Naive thymus-derived CD4-positive, alpha-beta T cell (primary cell): Measurements from ENCODE around the gene PPA1. TPM values are rescaled to one million over a fixed set of nuclear protein-coding genes. Genes with fewer than 3 reads are reported as not detected.

Source experiments
- ATAC-seq: fragments of 150-1000 bp; cut with Tn5 transposase; 2 replicates; pipeline ENCODE4 v1.10.0; 2021; ENCODE audit warnings: mild to moderate bottlenecking, moderate library complexity
- CTCF ChIA-PET: fragments of 350-600 bp; sonication (Branson Sonifier 250); formaldehyde crosslinking; loops from one replicate; lab custom pipeline; 2021; ENCODE audit warnings: antibody characterized with exemption; lab: Charles Lee
- POLR2A ChIA-PET: fragments of 350-600 bp; sonication (Branson Sonifier 250); formaldehyde crosslinking; loops from one replicate; lab custom pipeline; 2021; ENCODE audit warnings: antibody characterized with exemption, inconsistent platforms; lab: Charles Lee
- DNase-seq, 9 donors: peaks; one replicate each; pipeline versions ENCODE4 v3.0.0 to v3.0.0-alpha.2; 2020 to 2022; ENCODE audit warnings: mixed read lengths in 1 of 9
- H3K27ac ChIP-seq: one replicate; pipeline ENCODE4 v1.7.0; 2013; ENCODE audit warnings: mild to moderate bottlenecking, low read depth, low read length, moderate library complexity
- H3K27me3 ChIP-seq, 2 donors: one replicate each; pipeline ENCODE4 v1.7.0; 2013; ENCODE audit warnings: low read length in 2 of 2, mild to moderate bottlenecking in 2 of 2, moderate library complexity in 2 of 2; ENCODE audit not compliant: control insufficient read depth in 2 of 2, insufficient read depth in 2 of 2
- H3K36me3 ChIP-seq, 3 experiments: 1 replicate in 2 of 3; 2 replicates in 1 of 3; pipeline ENCODE4 v1.7.0; 2013; ENCODE audit warnings: low read length in 3 of 3, mild to moderate bottlenecking in 3 of 3, moderate library complexity in 1 of 3; ENCODE audit not compliant: insufficient read depth in 3 of 3, control insufficient read depth in 2 of 3
- H3K4me1 ChIP-seq, 2 donors: one replicate each; pipeline ENCODE4 v1.7.0; 2013; ENCODE audit warnings: low read length in 2 of 2, mild to moderate bottlenecking in 2 of 2, moderate library complexity in 1 of 2; ENCODE audit not compliant: control insufficient read depth in 2 of 2, insufficient read depth in 2 of 2
- H3K4me3 ChIP-seq: 2 replicates; pipeline ENCODE4 v1.7.0; 2013; ENCODE audit warnings: mild to moderate bottlenecking, low read length
- H3K9me3 ChIP-seq, 3 experiments: 1 replicate in 2 of 3; 2 replicates in 1 of 3; pipeline ENCODE4 v1.7.0; 2013; ENCODE audit warnings: low read length in 3 of 3; ENCODE audit not compliant: control insufficient read depth in 2 of 3
- H3K27ac Mint-ChIP-seq, 9 donors: one replicate each; pipeline ENCODE4 v1.8.0; 2020 to 2022; ENCODE audit warnings: mixed read lengths in 9 of 9, mild to moderate bottlenecking in 8 of 9, moderate library complexity in 5 of 9, inconsistent platforms in 2 of 9
- H3K27me3 Mint-ChIP-seq, 5 donors: one replicate each; pipeline ENCODE4 v1.8.0; 2021 to 2022; ENCODE audit warnings: mixed read lengths in 5 of 5, mild to moderate bottlenecking in 1 of 5
- H3K36me3 Mint-ChIP-seq, 5 donors: one replicate each; pipeline ENCODE4 v1.8.0; 2020 to 2022; ENCODE audit warnings: mixed read lengths in 5 of 5, mild to moderate bottlenecking in 3 of 5, inconsistent platforms in 1 of 5
- H3K4me1 Mint-ChIP-seq, 7 donors: one replicate each; pipeline ENCODE4 v1.8.0; 2020 to 2022; ENCODE audit warnings: mixed read lengths in 7 of 7, mild to moderate bottlenecking in 3 of 7, inconsistent platforms in 1 of 7
- H3K4me3 Mint-ChIP-seq, 10 donors: one replicate each; pipeline ENCODE4 v1.8.0; 2020 to 2022; ENCODE audit warnings: mild to moderate bottlenecking in 10 of 10, mixed read lengths in 10 of 10, moderate library complexity in 6 of 10, inconsistent platforms in 2 of 10
- H3K9me3 Mint-ChIP-seq, 11 donors: one replicate each; pipeline ENCODE4 v1.8.0; 2020 to 2022; ENCODE audit warnings: mixed read lengths in 11 of 11, mild to moderate bottlenecking in 4 of 11, inconsistent platforms in 1 of 11, moderate library complexity in 1 of 11
- intact Hi-C, 2 donors: fragments of 100-400 bp; cut with micrococcal nuclease; formaldehyde crosslinking; loops; one replicate each; pipeline ENCODE4 v1.15.1; 2023
- polyA plus RNA-seq, 2 donors: library from polyadenylated mRNA; unstranded; fragments of 300-500 nt; fragmentation: Illumina TruSeq; gene quantifications; one replicate each; pipeline ENCODE4 v1.2.3, GENCODE V29; 2021
- total RNA-seq, 6 experiments: library from RNA in 5 of 6; stranded (reverse) in 5 of 6; gene quantifications; 1 replicate in 5 of 6; 2 replicates in 1 of 6; pipeline ENCODE4 v1.2.3 and lab custom pipeline; 2021 to 2026

The PPA1 gene
- total and polyA plus RNA-seq, 7 experiments from 2014 or later, result 51.9 to 179 (median 69.9) TPM

DNA sequence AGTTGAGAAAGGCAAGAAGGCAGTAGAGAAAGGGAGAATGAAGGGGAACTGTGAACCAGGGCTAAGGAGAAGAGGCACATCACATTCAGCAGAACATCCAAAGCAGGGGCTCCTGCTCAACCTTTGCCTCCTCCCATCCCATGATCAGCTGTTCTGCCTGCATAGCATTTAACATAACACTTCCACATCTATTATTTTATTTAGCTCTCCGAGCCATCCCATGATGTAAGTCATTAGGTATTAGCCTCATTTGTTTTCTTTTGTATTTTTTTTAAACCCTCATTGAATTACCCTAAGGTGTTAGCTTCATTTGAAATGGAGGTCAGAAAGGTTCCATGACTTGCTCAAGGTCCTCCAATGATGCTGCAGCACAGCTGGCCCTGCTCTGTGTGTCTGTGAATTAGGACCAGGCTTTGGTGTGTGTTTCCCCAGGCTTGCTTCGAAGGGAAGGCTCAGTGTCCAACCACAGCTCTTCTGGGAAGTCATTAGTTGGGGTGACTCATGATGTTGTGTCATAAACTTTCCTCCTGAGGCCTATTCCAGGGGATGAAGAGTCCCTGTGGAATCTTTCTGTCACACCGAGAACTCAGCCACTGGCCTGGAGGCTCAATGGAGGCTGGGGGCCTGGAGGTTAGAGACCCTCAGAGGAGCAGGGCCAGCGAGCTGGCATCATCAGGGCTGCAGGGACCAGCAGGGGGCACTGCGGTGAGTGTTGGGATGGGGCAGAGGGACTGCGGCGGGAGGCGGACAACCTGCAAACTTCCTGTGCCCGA, 34.1 kb upstream of the PPA1 start:
- DNase-seq (no peak), ATAC-seq (peak; percentile 62)
- Mint-ChIP-seq H3K4me1 (peaks cover under 1 to 20% (median 1%) of the 10 kb centered on the region in 7 donors), H3K27ac (peak overlapping the region in 1 of 9 donors; percentile 39), H3K27me3 (peaks cover 0 to 11% (median 7%) of the 10 kb centered on the region in 5 donors), H3K36me3 (peaks cover 0 to 4% (median 0%) of the 10 kb centered on the region in 5 donors), H3K4me3 (no peak overlapping the region), H3K9me3 (peaks cover 0 to 3% (median 0%) of the 10 kb centered on the region in 11 donors)
- POLR2A ChIA-PET, result no interaction called here
- no peak overlapping the region for H3K27ac ChIP-seq
- H3K4me3 ChIP-seq, result no peak overlapping the region
- no peaks in the 10 kb centered on the region for H3K4me1 ChIP-seq
- intact Hi-C loops, result no loop called here
- CTCF ChIA-PET, result interaction anchor here (0.6 kb wide), 1 partner anchor 291 kb away, joined by 4 read pairs; no protein-coding TSS in a partner anchor
- H3K36me3 ChIP-seq, result no peaks in the 10 kb centered on the region
- no peaks in the 10 kb centered on the region for H3K27me3 ChIP-seq
- no peaks in the 10 kb centered on the region for H3K9me3 ChIP-seq

- Mint-ChIP-seq H3K27me3 (peaks cover 2 to 13% (median 10%) of the 10 kb centered on the region in 5 donors), H3K9me3 (peaks cover 0 to 5% (median 0%) of the 10 kb centered on the region in 11 donors), H3K27ac (no peak overlapping the region), H3K4me3 (no peak overlapping the region), H3K4me1 (peaks cover 0 to 16% (median 0%) of the 10 kb centered on the region in 7 donors), H3K36me3 (peaks cover 0 to 4% (median 0%) of the 10 kb centered on the region in 5 donors)
- intact Hi-C loops, result no loop called here
- no peaks in the 10 kb centered on the region for H3K9me3 ChIP-seq
- H3K4me3 ChIP-seq, result no peak overlapping the region
- no peaks in the 10 kb centered on the region for H3K4me1 ChIP-seq
- no peak for DNase-seq
- CTCF ChIA-PET, result no interaction called here
- ATAC-seq, result no peak
- POLR2A ChIA-PET, result no interaction called here
- no peaks in the 10 kb centered on the region for H3K27me3 ChIP-seq
- H3K36me3 ChIP-seq, result no peaks in the 10 kb centered on the region
- no peak overlapping the region for H3K27ac ChIP-seq
Observed at GRCh38 chr10:70266701-70267100, 33.5 kb upstream of the PPA1 start.

DNA sequence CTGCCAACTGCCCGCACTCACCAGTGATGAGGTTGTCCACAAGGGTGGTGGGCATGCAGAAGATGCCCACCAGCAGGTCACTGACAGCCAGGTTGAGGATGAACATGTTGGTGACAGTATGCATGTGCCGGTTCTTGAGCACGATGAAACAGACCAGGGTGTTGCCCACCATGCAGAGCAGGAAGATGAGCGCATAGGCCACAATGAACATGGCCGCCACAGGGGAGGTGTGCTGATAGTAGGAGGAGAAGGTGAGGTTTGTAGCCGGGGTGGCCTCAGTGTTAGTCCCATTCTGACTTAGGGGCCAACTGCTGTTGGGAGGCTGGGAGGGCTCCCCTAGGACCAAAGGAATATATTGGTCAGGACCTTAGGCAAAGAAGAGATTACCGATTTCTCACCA, 32.8 kb upstream of the PPA1 start:
- Mint-ChIP-seq H3K27ac (no peak overlapping the region), H3K36me3 (peaks cover 0 to 7% (median 3%) of the 10 kb centered on the region in 5 donors), H3K9me3 (peaks cover 3 to 11% (median 5%) of the 10 kb centered on the region in 11 donors), H3K4me3 (no peak overlapping the region), H3K27me3 (peaks cover 8 to 19% (median 10%) of the 10 kb centered on the region in 5 donors), H3K4me1 (peaks cover 0 to 11% (median 0%) of the 10 kb centered on the region in 7 donors)
- no peak overlapping the region for H3K4me3 ChIP-seq
- DNase-seq (no peak), ATAC-seq (no peak)
- no peaks in the 10 kb centered on the region for H3K27me3 ChIP-seq
- H3K27ac ChIP-seq, result no peak overlapping the region
- POLR2A ChIA-PET, result no interaction called here
- H3K9me3 ChIP-seq, result no peaks in the 10 kb centered on the region
- intact Hi-C loops, result no loop called here
- CTCF ChIA-PET, result interaction anchor here (1.4 kb wide), 1 partner anchor 98 kb away, joined by 4 read pairs; no protein-coding TSS in a partner anchor
- no peaks in the 10 kb centered on the region for H3K4me1 ChIP-seq
- H3K36me3 ChIP-seq, result no peaks in the 10 kb centered on the region

GRCh38 chr10:70265032-70265689, 31.9 kb upstream of the PPA1 start:
- Histone ChIP-seq H3K27me3 (no peaks in the 10 kb centered on the region), H3K9me3 (no peaks in the 10 kb centered on the region), H3K4me3 (no peak overlapping the region), H3K4me1 (no peaks in the 10 kb centered on the region), H3K27ac (no peak overlapping the region), H3K36me3 (no peaks in the 10 kb centered on the region)
- ATAC-seq (no peak), DNase-seq (no peak)
- POLR2A ChIA-PET, result no interaction called here
- peaks cover 0 to 9% (median 7%) of the 10 kb centered on the region in 5 donors for H3K36me3 Mint-ChIP-seq
- peaks cover 0 to 6% (median 0%) of the 10 kb centered on the region in 7 donors for H3K4me1 Mint-ChIP-seq
- CTCF ChIA-PET, result interaction anchor here (1.4 kb wide), 1 partner anchor 99 kb away, joined by 4 read pairs; no protein-coding TSS in a partner anchor
- peaks cover 3 to 18% (median 8%) of the 10 kb centered on the region in 11 donors for H3K9me3 Mint-ChIP-seq
- H3K4me3 Mint-ChIP-seq, result no peak overlapping the region
- peaks cover 10 to 24% (median 13%) of the 10 kb centered on the region in 5 donors for H3K27me3 Mint-ChIP-seq
- intact Hi-C loops, result no loop called here
- no peak overlapping the region for H3K27ac Mint-ChIP-seq

GRCh38 chr10:70260734-70261133, 27.5 kb upstream of the PPA1 start:
- peak overlapping the region in 1 of 9 donors; percentile 18 for H3K27ac Mint-ChIP-seq
- intact Hi-C loops, result no loop called here

DNA sequence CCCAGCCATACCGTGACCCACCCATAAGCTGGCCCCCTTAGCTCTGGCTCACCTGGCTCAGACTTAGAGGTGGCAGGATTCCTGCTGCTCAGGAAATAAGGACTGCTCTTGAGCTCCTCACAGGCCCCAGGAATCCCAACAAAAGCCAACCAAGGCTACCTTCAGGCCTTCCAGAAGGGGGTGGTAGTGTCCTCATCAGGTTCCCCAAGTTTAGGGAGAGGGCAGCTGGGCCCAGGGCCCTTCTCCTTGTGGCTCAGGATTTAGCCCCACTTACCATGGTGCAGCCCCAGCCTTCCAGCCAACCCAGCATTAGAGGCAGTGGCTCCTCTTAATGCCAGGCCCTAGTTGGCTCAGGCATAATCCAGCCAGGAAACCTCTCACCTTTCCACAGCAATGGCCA, 27.0 kb upstream of the PPA1 start:
- DNase-seq (no peak), ATAC-seq (no peak)
- H3K27ac ChIP-seq, result no peak overlapping the region
- ChIA-PET CTCF (no interaction called here), POLR2A (no interaction called here)
- H3K9me3 Mint-ChIP-seq, result peaks cover 3 to 18% (median 8%) of the 10 kb centered on the region in 11 donors
- H3K4me1 ChIP-seq, result no peaks in the 10 kb centered on the region
- no peaks in the 10 kb centered on the region for H3K9me3 ChIP-seq
- intact Hi-C loops, result no loop called here
- H3K36me3 ChIP-seq, result no peaks in the 10 kb centered on the region
- no peak overlapping the region for H3K4me3 ChIP-seq
- peaks cover 0 to 12% (median 7%) of the 10 kb centered on the region in 7 donors for H3K4me1 Mint-ChIP-seq
- H3K27ac Mint-ChIP-seq, result no peak overlapping the region
- H3K27me3 ChIP-seq, result no peaks in the 10 kb centered on the region
- H3K36me3 Mint-ChIP-seq, result peaks cover 0 to 9% (median 4%) of the 10 kb centered on the region in 5 donors
- no peak overlapping the region for H3K4me3 Mint-ChIP-seq
- H3K27me3 Mint-ChIP-seq, result peaks cover 27 to 50% (median 45%) of the 10 kb centered on the region in 5 donors

More at GRCh38 chr10:70260734-70261133, 27.5 kb upstream of the PPA1 start:
- peaks cover 3 to 18% (median 8%) of the 10 kb centered on the region in 11 donors for H3K9me3 Mint-ChIP-seq
- H3K36me3 Mint-ChIP-seq, result peaks cover 0 to 9% (median 4%) of the 10 kb centered on the region in 5 donors
- peaks cover 22 to 50% (median 43%) of the 10 kb centered on the region in 5 donors for H3K27me3 Mint-ChIP-seq
- Histone ChIP-seq H3K9me3 (no peaks in the 10 kb centered on the region), H3K27me3 (no peaks in the 10 kb centered on the region), H3K4me1 (no peaks in the 10 kb centered on the region), H3K4me3 (no peak overlapping the region), H3K27ac (no peak overlapping the region), H3K36me3 (no peaks in the 10 kb centered on the region)
- no peak for ATAC-seq
- H3K4me1 Mint-ChIP-seq, result peaks cover 0 to 7% (median 2%) of the 10 kb centered on the region in 7 donors
- H3K4me3 Mint-ChIP-seq, result peak overlapping the region in 1 of 10 donors; percentile 4
- DNase-seq, result no peak
- ChIA-PET POLR2A (no interaction called here), CTCF (no interaction called here)
